HCT116 (cell line): ENCODE data around the gene CYP27A1. TPM values are rescaled to one million over a fixed set of nuclear protein-coding genes. Genes with fewer than 3 reads are reported as not detected.

Experiments used
- ATAC-seq: fragments of 200-7000 bp; cut with Tn5 transposase; 2 replicates; pipeline ENCODE4 v1.9.1; 2020; ENCODE audit warnings: mild to moderate bottlenecking, moderate library complexity
- BruUV-seq: library from RNA; stranded (reverse); fragments of 400-500 nt; replicated peaks from 2 replicates; lab custom pipeline; 2021; lab: Mats Ljungman, UMichigan
- CTCF ChIA-PET: fragments of 300-600 bp; sonication (Branson Sonifier 250); formaldehyde crosslinking; loops from one replicate; lab custom pipeline; 2021; ENCODE audit warnings: antibody characterized with exemption; lab: Charles Lee
- POLR2A ChIA-PET: fragments of 300-600, 350-600 bp; sonication (Branson Sonifier 250); formaldehyde crosslinking; loops from one replicate; lab custom pipeline; 2021; ENCODE audit warnings: antibody characterized with exemption; lab: Charles Lee
- RAD21 ChIA-PET, 2 experiments: fragments of 300-600 bp; sonication (Branson Sonifier 250); formaldehyde crosslinking; loops; one replicate each; lab custom pipeline; 2023; ENCODE audit warnings: low total read pairs in 2 of 2; ENCODE audit not compliant: uncharacterized antibody in 2 of 2, unreplicated experiment in 2 of 2, low non-redundant PET in 1 of 2; lab: Charles Lee
- DNase-seq: peaks from one replicate; pipeline ENCODE4 v3.0.0-alpha.2; 2010; ENCODE audit warnings: low read depth, low spot score
- H2AFZ ChIP-seq: fragments of 200-600 bp; shearing (Covaris generic), sonication (generic); 2 replicates; pipeline ENCODE4 v1.6.1; 2017; ENCODE audit warnings: low read depth, mixed run types, mixed read lengths, antibody characterized with exemption, low read length; ENCODE audit not compliant: poor library complexity, severe bottlenecking
- H3K27ac ChIP-seq: 2 replicates; pipeline ENCODE4 v1.5.1; 2012; ENCODE audit warnings: low read depth, low read length
- H3K27me3 ChIP-seq: fragments of 200-600 bp; sonication (generic); 2 replicates; pipeline ENCODE4 v1.6.1; 2016; ENCODE audit warnings: mixed run types, low read length, mixed read lengths; ENCODE audit not compliant: insufficient read depth
- H3K36me3 ChIP-seq, 2 experiments: fragments of 200-500 bp in 1 of 2; fragments of 200-600 bp in 1 of 2; sonication (Bioruptor generic) in 1 of 2; sonication (generic) in 1 of 2; 2 replicates each; pipeline versions ENCODE4 v1.5.1 to v1.6.1; 2014 to 2016; ENCODE audit warnings: low read length in 2 of 2, inconsistent platforms in 1 of 2, mixed read lengths in 1 of 2, mixed run types in 1 of 2; ENCODE audit not compliant: insufficient read depth in 2 of 2, control insufficient read depth in 1 of 2
- H3K4me1 ChIP-seq, 2 experiments: fragments of 200-600 bp in 1 of 2; sonication (generic) in 1 of 2; 2 replicates each; pipeline versions ENCODE4 v1.5.1 to v1.6.1; 2012 to 2017; ENCODE audit warnings: low read length in 2 of 2, inconsistent platforms in 1 of 2, mild to moderate bottlenecking in 1 of 2, mixed read lengths in 1 of 2, mixed run types in 1 of 2, moderate library complexity in 1 of 2; ENCODE audit not compliant: insufficient read depth in 2 of 2, control insufficient read depth in 1 of 2
- H3K4me2 ChIP-seq: fragments of 200-600 bp; sonication (generic); 2 replicates; pipeline ENCODE4 v1.6.1; 2017; ENCODE audit warnings: mixed run types, low read length, mixed read lengths
- H3K4me3 ChIP-seq, 2 experiments: fragments of 200-600 bp in 1 of 2; sonication (generic) in 1 of 2; replicated peaks in 1 of 2; 2 replicates each; pipeline ENCODE4 v1.5.1; 2011 to 2016; ENCODE audit warnings: low read length in 2 of 2, control low read depth in 1 of 2, low read depth in 1 of 2, mild to moderate bottlenecking in 1 of 2, mixed read lengths in 1 of 2, mixed run types in 1 of 2
- H3K79me2 ChIP-seq: fragments of 200-600 bp; sonication (generic); 2 replicates; pipeline ENCODE4 v1.6.1; 2017; ENCODE audit warnings: mild to moderate bottlenecking, mixed run types, low read length, moderate library complexity, mixed read lengths; ENCODE audit not compliant: insufficient read depth
- H3K9ac ChIP-seq: fragments of 200-600 bp; sonication (generic); 2 replicates; pipeline ENCODE4 v1.6.1; 2016; ENCODE audit warnings: low read length, mixed read lengths
- H3K9me2 ChIP-seq: fragments of 200-600 bp; sonication (generic), shearing (Covaris generic); 2 replicates; pipeline ENCODE4 v1.6.1; 2017; ENCODE audit warnings: mixed run types, mild to moderate bottlenecking, moderate library complexity; ENCODE audit not compliant: insufficient read depth
- H3K9me3 ChIP-seq, 2 experiments: fragments of 200-500 bp in 1 of 2; fragments of 200-600 bp in 1 of 2; sonication (Bioruptor generic) in 1 of 2; sonication (generic) in 1 of 2; 2 replicates each; pipeline ENCODE4 v1.6.1; 2014 to 2017; ENCODE audit warnings: low read length in 2 of 2, mixed read lengths in 2 of 2, inconsistent platforms in 1 of 2, low read depth in 1 of 2, mild to moderate bottlenecking in 1 of 2, mixed run types in 1 of 2, moderate library complexity in 1 of 2; ENCODE audit not compliant: control insufficient read depth in 1 of 2, insufficient read depth in 1 of 2
- H4K20me1 ChIP-seq: fragments of 200-600 bp; sonication (generic), shearing (Covaris generic); 2 replicates; pipeline ENCODE4 v1.6.1; 2017; ENCODE audit warnings: mixed run types, mild to moderate bottlenecking, moderate library complexity; ENCODE audit not compliant: insufficient read depth
- CBX3 ChIP-seq: IDR thresholded peaks from 2 replicates; pipeline ENCODE4 v1.6.1; 2012; ENCODE audit warnings: low read depth
- CTCF ChIP-seq, 3 experiments: fragments of 200-600 bp in 1 of 3; sonication (generic) in 1 of 3; IDR thresholded peaks in 2 of 3; conservative IDR thresholded peaks in 1 of 3; 2 replicates each; pipeline ENCODE4 v1.5.1; 2012 to 2017; ENCODE audit warnings: low read depth in 2 of 3, low read length in 2 of 3, antibody characterized with exemption in 1 of 3, borderline replicate concordance in 1 of 3, control low read depth in 1 of 3, mild to moderate bottlenecking in 1 of 3, mixed read lengths in 1 of 3, mixed run types in 1 of 3, moderate library complexity in 1 of 3; ENCODE audit not compliant: insufficient read depth in 1 of 3
- ELF1 ChIP-seq: IDR thresholded peaks from 2 replicates; pipeline ENCODE4 v1.6.1; 2012; ENCODE audit warnings: low read depth, borderline replicate concordance
- EZH2phosphoT487 ChIP-seq: fragments of 200-600 bp; IDR thresholded peaks from 2 replicates; pipeline ENCODE4 v1.6.1; 2018; ENCODE audit warnings: antibody characterized with exemption, borderline replicate concordance
- FOSL1 ChIP-seq: IDR thresholded peaks from 2 replicates; pipeline ENCODE4 v1.6.1; 2012; ENCODE audit warnings: low read depth
- JUND ChIP-seq: IDR thresholded peaks from 2 replicates; pipeline ENCODE4 v1.6.1; 2012
- POLR2A ChIP-seq: IDR thresholded peaks from 2 replicates; pipeline ENCODE4 v1.7.0; 2011; ENCODE audit warnings: borderline replicate concordance; ENCODE audit not compliant: insufficient read depth, insufficient read length; ENCODE audit errors: extremely low read depth
- RAD21 ChIP-seq: IDR thresholded peaks from 2 replicates; pipeline ENCODE4 v1.6.1; 2012; ENCODE audit warnings: low read depth, mild to moderate bottlenecking
- SIN3A ChIP-seq: IDR thresholded peaks from 2 replicates; pipeline ENCODE4 v1.6.1; 2012; ENCODE audit warnings: low read depth
- SP1 ChIP-seq: IDR thresholded peaks from 2 replicates; pipeline ENCODE4 v1.6.1; 2012; ENCODE audit warnings: low read depth
- SRF ChIP-seq: IDR thresholded peaks from 2 replicates; pipeline ENCODE4 v1.6.1; 2012; ENCODE audit warnings: low read depth
- TCF7L2 ChIP-seq: IDR thresholded peaks from 2 replicates; pipeline ENCODE4 v1.7.0; 2011; ENCODE audit warnings: borderline replicate concordance, inconsistent platforms; ENCODE audit not compliant: insufficient read depth, insufficient read length; ENCODE audit errors: extremely low read depth
- YY1 ChIP-seq: IDR thresholded peaks from 2 replicates; pipeline ENCODE4 v1.6.1; 2011; ENCODE audit warnings: low read length, low read depth, moderate library complexity, mild to moderate bottlenecking; ENCODE audit not compliant: insufficient replicate concordance; ENCODE audit errors: extremely low read depth
- ZNF274 ChIP-seq: fragments of 200-500 bp; sonication (Bioruptor generic); IDR thresholded peaks from 2 replicates; pipeline ENCODE4 v1.6.1; 2014; ENCODE audit warnings: mild to moderate bottlenecking, low read depth, low read length, inconsistent platforms
- intact Hi-C: fragments of 100-400 bp; cut with micrococcal nuclease; formaldehyde crosslinking; loops from 2 replicates; pipeline ENCODE4 v1.10.0; 2022
- total RNA-seq: library from RNA; stranded (reverse); gene quantifications from one replicate; pipeline ENCODE4 v1.2.1, GENCODE V29; 2021; ENCODE audit not compliant: unreplicated experiment
- TF ChIP-seq, protein P1 (sequence below): IDR thresholded peaks from 2 replicates; pipeline ENCODE4 v1.6.1; 2012; ENCODE audit warnings: low read depth

Gene CYP27A1
- total RNA-seq, 1 experiment from 2014 or later, result 1.6 TPM

DNA sequence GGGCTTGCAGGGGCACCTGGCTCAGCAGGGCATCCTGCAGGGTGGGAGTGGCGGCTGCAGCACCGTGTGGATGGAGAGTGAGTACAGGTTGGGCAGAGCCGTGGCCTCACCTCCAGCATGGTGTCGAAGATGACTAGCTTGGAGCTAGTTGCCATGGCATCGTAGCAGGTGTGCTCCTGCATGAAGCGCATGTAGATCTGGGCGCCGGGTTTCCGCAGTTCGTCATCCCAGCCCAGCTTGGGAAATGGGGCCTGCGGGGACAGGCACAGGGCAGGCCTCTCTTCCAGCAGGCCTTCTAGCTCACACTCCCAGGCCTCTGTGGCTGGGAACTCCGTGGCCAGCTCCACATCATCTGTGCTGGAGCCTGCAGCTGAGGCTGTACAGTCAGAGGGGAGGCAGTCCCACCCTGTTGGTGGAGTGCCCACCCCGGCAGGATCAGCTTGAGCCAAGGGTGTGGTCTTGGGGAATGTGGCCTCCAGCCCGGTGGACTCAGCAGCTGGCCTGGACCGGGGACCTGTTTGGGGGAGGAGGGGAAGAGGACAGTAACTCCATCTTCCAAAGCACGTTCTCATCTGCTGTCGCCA, 48.0 kb downstream of the CYP27A1 start:
- H3K27ac ChIP-seq, result no peak overlapping the region
- no peak overlapping the region for H3K4me3 ChIP-seq
- RAD21 ChIA-PET, result no interaction called here
- no peaks in the 10 kb centered on the region for H3K9me2 ChIP-seq
- CTCF ChIA-PET, result no interaction called here
- DNase-seq (no peak), ATAC-seq (no peak)
- no peak overlapping the region for H2AFZ ChIP-seq
- no peak overlapping the region for H3K4me2 ChIP-seq
- no peaks in the 10 kb centered on the region for H3K36me3 ChIP-seq
- TF ChIP-seq TCF7L2 (no peak), YY1 (no peak), POLR2A (no peak), SIN3A (no peak), RAD21 (no peak), FOSL1 (no peak), ELF1 (no peak), CTCF (IDR thresholded peaks at IDR 0.05 in 2 of 3, conservative IDR thresholded peaks at IDR 0.05 in 1 of 3; ENCODE audit: borderline replicate concordance in 1 of 3, insufficient read depth in 1 of 3, low read depth in 2 of 3, low read length in 2 of 3) (no peak), SP1 (no peak), EZH2phosphoT487 (no peak), CBX3 (no peak), JUND (no peak), ZNF274 (no peak), SRF (no peak)
- TF ChIP-seq, protein P1, sequence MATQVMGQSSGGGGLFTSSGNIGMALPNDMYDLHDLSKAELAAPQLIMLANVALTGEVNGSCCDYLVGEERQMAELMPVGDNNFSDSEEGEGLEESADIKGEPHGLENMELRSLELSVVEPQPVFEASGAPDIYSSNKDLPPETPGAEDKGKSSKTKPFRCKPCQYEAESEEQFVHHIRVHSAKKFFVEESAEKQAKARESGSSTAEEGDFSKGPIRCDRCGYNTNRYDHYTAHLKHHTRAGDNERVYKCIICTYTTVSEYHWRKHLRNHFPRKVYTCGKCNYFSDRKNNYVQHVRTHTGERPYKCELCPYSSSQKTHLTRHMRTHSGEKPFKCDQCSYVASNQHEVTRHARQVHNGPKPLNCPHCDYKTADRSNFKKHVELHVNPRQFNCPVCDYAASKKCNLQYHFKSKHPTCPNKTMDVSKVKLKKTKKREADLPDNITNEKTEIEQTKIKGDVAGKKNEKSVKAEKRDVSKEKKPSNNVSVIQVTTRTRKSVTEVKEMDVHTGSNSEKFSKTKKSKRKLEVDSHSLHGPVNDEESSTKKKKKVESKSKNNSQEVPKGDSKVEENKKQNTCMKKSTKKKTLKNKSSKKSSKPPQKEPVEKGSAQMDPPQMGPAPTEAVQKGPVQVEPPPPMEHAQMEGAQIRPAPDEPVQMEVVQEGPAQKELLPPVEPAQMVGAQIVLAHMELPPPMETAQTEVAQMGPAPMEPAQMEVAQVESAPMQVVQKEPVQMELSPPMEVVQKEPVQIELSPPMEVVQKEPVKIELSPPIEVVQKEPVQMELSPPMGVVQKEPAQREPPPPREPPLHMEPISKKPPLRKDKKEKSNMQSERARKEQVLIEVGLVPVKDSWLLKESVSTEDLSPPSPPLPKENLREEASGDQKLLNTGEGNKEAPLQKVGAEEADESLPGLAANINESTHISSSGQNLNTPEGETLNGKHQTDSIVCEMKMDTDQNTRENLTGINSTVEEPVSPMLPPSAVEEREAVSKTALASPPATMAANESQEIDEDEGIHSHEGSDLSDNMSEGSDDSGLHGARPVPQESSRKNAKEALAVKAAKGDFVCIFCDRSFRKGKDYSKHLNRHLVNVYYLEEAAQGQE, result no peak
- POLR2A ChIA-PET, result no interaction called here
- H4K20me1 ChIP-seq, result no peaks in the 10 kb centered on the region
- H3K4me1 ChIP-seq, result peaks cover 23 to 35% of the 10 kb centered on the region in 2 experiments
- H3K27me3 ChIP-seq, result no peaks in the 10 kb centered on the region
- H3K9ac ChIP-seq, result no peak overlapping the region
- intact Hi-C loops, result no loop called here
- no peaks in the 10 kb centered on the region for H3K9me3 ChIP-seq
- no peaks in the 10 kb centered on the region for H3K79me2 ChIP-seq
- BruUV-seq, result no TSS peak
